ENCODE results near the gene OR52E4. TPM values are rescaled to one million over a fixed set of nuclear protein-coding genes. Genes with fewer than 3 reads are reported as not detected.

The OR52E4 gene
- total and polyA plus RNA-seq, 4 donors: not detected

GRCh38 chr11:5910540-5910939, 30.1 kb downstream of the OR52E4 start:
- 63% methylated on average over 2 of the region's 2 CpGs for WGBS
- Histone ChIP-seq H3K36me3 (ENCODE audit: control insufficient read depth in 4 of 4, insufficient read depth in 3 of 4, low read depth in 1 of 4, low read length in 3 of 4) (no peaks in the 10 kb centered on the region), H3K4me3 (ENCODE audit: low read depth in 1 of 3, low read length in 3 of 3) (no peak overlapping the region), H3K27me3 (ENCODE audit: control insufficient read depth in 4 of 4, insufficient read depth in 4 of 4, low read length in 3 of 4) (no peaks in the 10 kb centered on the region), H3K27ac (ENCODE audit: low read depth in 1 of 2, low read length in 2 of 2) (no peak overlapping the region), H3K4me1 (ENCODE audit: control insufficient read depth in 4 of 4, insufficient read depth in 4 of 4, low read length in 3 of 4) (no peaks in the 10 kb centered on the region), H3K9ac (ENCODE audit: low read depth in 1 of 2, low read length in 2 of 2) (no peak overlapping the region), H3K9me3 (ENCODE audit: control insufficient read depth in 4 of 4, low read length in 3 of 4) (peaks cover 0 to 4% (median 1%) of the 10 kb centered on the region in 4 donors)
- DNase-seq (ENCODE audit: low spot score): no peak
- TF ChIP-seq HNF4A (conservative IDR thresholded peaks at IDR 0.05) (no peak), YY1 (IDR thresholded peaks at IDR 0.05) (no peak), FOXA2 (IDR thresholded peaks at IDR 0.05) (no peak), NR2F2 (IDR thresholded peaks at IDR 0.05) (no peak), JUND (IDR thresholded peaks at IDR 0.05) (no peak), REST (IDR thresholded peaks at IDR 0.05) (no peak), FOXA1 (IDR thresholded peaks at IDR 0.05) (no peak), EGR1 (IDR thresholded peaks at IDR 0.05; ENCODE audit: low read depth in 2 of 2) (no peak), HNF4G (IDR thresholded peaks at IDR 0.05) (no peak), SP1 (IDR thresholded peaks at IDR 0.05) (no peak), MAX (IDR thresholded peaks at IDR 0.05) (no peak), ATF3 (IDR thresholded peaks at IDR 0.05) (no peak), RAD21 (IDR thresholded peaks at IDR 0.05) (no peak)

GRCh38 chr11:5922749-5923426, 42.5 kb downstream of the OR52E4 start:
- DNase-seq (ENCODE audit: low spot score): no peak
- Histone ChIP-seq H3K4me3 (ENCODE audit: low read depth in 1 of 3, low read length in 3 of 3) (no peak overlapping the region), H3K9me3 (ENCODE audit: control insufficient read depth in 4 of 4, low read length in 3 of 4) (peaks cover 0 to 4% (median 0%) of the 10 kb centered on the region in 4 donors), H3K4me1 (ENCODE audit: control insufficient read depth in 4 of 4, insufficient read depth in 4 of 4, low read length in 3 of 4) (no peaks in the 10 kb centered on the region), H3K27ac (ENCODE audit: low read depth in 1 of 2, low read length in 2 of 2) (no peak overlapping the region), H3K9ac (ENCODE audit: low read depth in 1 of 2, low read length in 2 of 2) (no peak overlapping the region), H3K27me3 (ENCODE audit: control insufficient read depth in 4 of 4, insufficient read depth in 4 of 4, low read length in 3 of 4) (no peaks in the 10 kb centered on the region), H3K36me3 (ENCODE audit: control insufficient read depth in 4 of 4, insufficient read depth in 3 of 4, low read depth in 1 of 4, low read length in 3 of 4) (no peaks in the 10 kb centered on the region)
- TF ChIP-seq MAX (IDR thresholded peaks at IDR 0.05) (no peak), ATF3 (IDR thresholded peaks at IDR 0.05) (no peak), NR2F2 (IDR thresholded peaks at IDR 0.05) (no peak), HNF4A (conservative IDR thresholded peaks at IDR 0.05) (no peak), CTCF (IDR thresholded peaks at IDR 0.05; ENCODE audit: low read depth, low read length, missing input control) (no peak), GABPA (IDR thresholded peaks at IDR 0.05 in 1 of 2, conservative IDR thresholded peaks at IDR 0.05 in 1 of 2) (no peak), RXRA (IDR thresholded peaks at IDR 0.05) (no peak), EGR1 (IDR thresholded peaks at IDR 0.05; ENCODE audit: low read depth in 2 of 2) (no peak), RAD21 (IDR thresholded peaks at IDR 0.05) (no peak)
- 64% methylated on average over 2 of the region's 2 CpGs for WGBS

Measured in liver (tissue), 9 donors.